ENCODE results near the gene HTR4. TPM values are rescaled to one million over a fixed set of nuclear protein-coding genes. Genes with fewer than 3 reads are reported as not detected.

HTR4 gene
- polyA plus RNA-seq, 3 donors, result not detected

DNA sequence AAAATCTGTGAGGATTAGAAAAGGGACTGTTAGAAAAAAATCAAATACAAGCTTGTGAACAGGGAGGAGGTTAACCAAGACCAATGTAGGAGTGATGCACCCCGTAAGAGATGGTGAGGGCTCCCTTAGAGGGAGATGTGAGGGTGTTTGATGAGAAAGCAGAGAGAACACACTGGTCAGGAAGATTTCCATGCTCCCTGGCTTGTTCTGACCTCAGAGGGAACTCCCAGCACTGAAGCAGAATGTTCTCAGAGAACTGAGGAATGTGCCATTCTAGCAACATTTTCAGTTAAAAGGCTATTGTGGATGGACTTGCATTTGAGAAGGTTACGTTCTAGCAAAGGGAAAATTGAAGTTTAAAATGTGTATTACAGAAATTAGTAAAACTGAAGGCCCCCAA lies 110.6 kb downstream of the HTR4 start:
- Mint-ChIP-seq H3K4me1 (no peaks in the 10 kb centered on the region), H3K4me3 (no peak overlapping the region), H3K27ac (no peak overlapping the region), H3K36me3 (no peaks in the 10 kb centered on the region), H3K9me3 (peaks cover 0 to 4% (median 0%) of the 10 kb centered on the region in 7 donors), H3K27me3 (ENCODE audit: low read depth in 3 of 3) (peaks cover 0 to 6% (median 5%) of the 10 kb centered on the region in 3 donors)
- Histone ChIP-seq H3K9me3 (replicated peaks in 1 of 2; ENCODE audit: control insufficient read depth in 1 of 2, insufficient read depth in 1 of 2, low read length in 2 of 2) (no peaks in the 10 kb centered on the region), H4K20me1 (ENCODE audit: insufficient read depth, low read length) (no peaks in the 10 kb centered on the region), H3K4me1 (ENCODE audit: control insufficient read depth in 1 of 2, insufficient read depth in 2 of 2, low read length in 2 of 2) (no peaks in the 10 kb centered on the region), H3K9ac (ENCODE audit: insufficient read depth, low read length, poor library complexity, severe bottlenecking) (no peak overlapping the region), H3K36me3 (replicated peaks in 1 of 2; ENCODE audit: control insufficient read depth in 1 of 2, insufficient read depth in 2 of 2, low read length in 2 of 2) (no peaks in the 10 kb centered on the region), H2AFZ (ENCODE audit: insufficient read depth, low read depth, low read length, poor library complexity, severe bottlenecking) (no peak overlapping the region), H3K27ac (ENCODE audit: low read depth in 1 of 2, low read length in 2 of 2) (no peak overlapping the region), H3K27me3 (ENCODE audit: control insufficient read depth in 2 of 2, insufficient read depth in 2 of 2, low read length in 2 of 2) (no peaks in the 10 kb centered on the region), H3K79me2 (ENCODE audit: insufficient read depth, low read length) (no peaks in the 10 kb centered on the region), H3K4me2 (replicated peaks; ENCODE audit: extremely low read depth, low read length, poor library complexity, severe bottlenecking) (no peak overlapping the region), H3K4me3 (replicated peaks in 1 of 3; ENCODE audit: low read depth in 2 of 3, low read length in 3 of 3) (no peak overlapping the region)
- intact Hi-C loops (cut with micrococcal nuclease), result no loop called here
- TF ChIP-seq CTCF (IDR thresholded peaks at IDR 0.05), result no peak
- DNase-seq, result no peak
- WGBS (ENCODE audit: insufficient coverage), result 92% methylated on average over 1 of the region's 2 CpGs

GRCh38 chr5:148542812-148543211 lies 111.5 kb downstream of the HTR4 start:
- no peak overlapping the region for H3K4me2 ChIP-seq (replicated peaks; ENCODE audit: extremely low read depth, low read length, poor library complexity, severe bottlenecking)
- H3K4me1 ChIP-seq (ENCODE audit: control insufficient read depth in 1 of 2, insufficient read depth in 2 of 2, low read length in 2 of 2), result no peaks in the 10 kb centered on the region
- Mint-ChIP-seq H3K9me3 (peaks cover 0 to 4% (median 0%) of the 10 kb centered on the region in 7 donors), H3K4me1 (no peaks in the 10 kb centered on the region), H3K4me3 (no peak overlapping the region), H3K27me3 (ENCODE audit: low read depth in 3 of 3) (peaks cover 0 to 8% (median 5%) of the 10 kb centered on the region in 3 donors), H3K36me3 (no peaks in the 10 kb centered on the region), H3K27ac (no peak overlapping the region)
- H3K9ac ChIP-seq (ENCODE audit: insufficient read depth, low read length, poor library complexity, severe bottlenecking), result no peak overlapping the region
- H3K4me3 ChIP-seq (replicated peaks in 1 of 3; ENCODE audit: low read depth in 2 of 3, low read length in 3 of 3), result no peak overlapping the region
- WGBS (ENCODE audit: insufficient coverage), result no CpG with 5 or more reads among the region's 1 CpG
- intact Hi-C loops (cut with micrococcal nuclease), result no loop called here
- no peaks in the 10 kb centered on the region for H3K27me3 ChIP-seq (ENCODE audit: control insufficient read depth in 2 of 2, insufficient read depth in 2 of 2, low read length in 2 of 2)
- no peaks in the 10 kb centered on the region for H3K9me3 ChIP-seq (replicated peaks in 1 of 2; ENCODE audit: control insufficient read depth in 1 of 2, insufficient read depth in 1 of 2, low read length in 2 of 2)
- no peak for DNase-seq
- no peaks in the 10 kb centered on the region for H3K79me2 ChIP-seq (ENCODE audit: insufficient read depth, low read length)
- no peaks in the 10 kb centered on the region for H4K20me1 ChIP-seq (ENCODE audit: insufficient read depth, low read length)
- H3K27ac ChIP-seq (ENCODE audit: low read depth in 1 of 2, low read length in 2 of 2), result no peak overlapping the region
- H2AFZ ChIP-seq (ENCODE audit: insufficient read depth, low read depth, low read length, poor library complexity, severe bottlenecking), result no peak overlapping the region
- no peaks in the 10 kb centered on the region for H3K36me3 ChIP-seq (replicated peaks in 1 of 2; ENCODE audit: control insufficient read depth in 1 of 2, insufficient read depth in 2 of 2, low read length in 2 of 2)
- no peak for TF ChIP-seq CTCF (IDR thresholded peaks at IDR 0.05)
